SIG-M5 treated with dmso at 0.1 percent for 504 hours (cell line): ENCODE data around the gene TAF12.
"Not testable (repeated sequence)": the region's sequence is repeated elsewhere in the genome, so short reads cannot be mapped to it uniquely, and the experiment has no call there.

Source experiments
- DNase-seq: peaks from one replicate; lab custom pipeline; 2025; ENCODE audit not compliant: unreplicated experiment; lab: John Stamatoyannopoulos, UW

TAF12 gene

GRCh38 chr1:28586585-28587391 is 56.1 kb downstream of the TAF12 start:
- DNase-seq: not testable (repeated sequence)

- DNase-seq: peak; percentile 43
Observed at GRCh38 chr1:28582248-28582615, 60.6 kb downstream of the TAF12 start.

GRCh38 chr1:28581531-28582247 is 61.2 kb downstream of the TAF12 start:
- peak; percentile 94 for DNase-seq

- no peak for DNase-seq
Observed at GRCh38 chr1:28580722-28581530, 61.9 kb downstream of the TAF12 start.

GRCh38 chr1:28579401-28579800 is 63.5 kb downstream of the TAF12 start:
- no peak for DNase-seq

- no peak for DNase-seq
Observed at GRCh38 chr1:28578696-28579218, 64.1 kb downstream of the TAF12 start.

GRCh38 chr1:28577738-28578536 is 64.9 kb downstream of the TAF12 start:
- DNase-seq: no peak

- DNase-seq: peak; percentile 35
Observed at GRCh38 chr1:28577052-28577678, 65.7 kb downstream of the TAF12 start.

- no peak for DNase-seq
Observed at GRCh38 chr1:28573564-28573963, 69.3 kb downstream of the TAF12 start.

GRCh38 chr1:28572891-28573290 is 70.0 kb downstream of the TAF12 start:
- DNase-seq: not testable (repeated sequence)

- no peak for DNase-seq
Observed at GRCh38 chr1:28571911-28572310, 71.0 kb downstream of the TAF12 start.

- DNase-seq: no peak
Observed at GRCh38 chr1:28566931-28567330, 75.9 kb downstream of the TAF12 start.

- no peak for DNase-seq
Observed at GRCh38 chr1:28565726-28566125, 77.1 kb downstream of the TAF12 start.

GRCh38 chr1:28565040-28565439 is 77.8 kb downstream of the TAF12 start:
- no peak for DNase-seq

- DNase-seq: no peak
Observed at GRCh38 chr1:28564310-28564709, 78.6 kb downstream of the TAF12 start.

- DNase-seq: no peak
Observed at GRCh38 chr1:28560886-28561285, 82.0 kb downstream of the TAF12 start.
